Measurements from ENCODE around the gene TMEM63B. TPM values are rescaled to one million over a fixed set of nuclear protein-coding genes. Genes with fewer than 3 reads are reported as not detected.

Gene TMEM63B
- total and polyA plus RNA-seq, 9 of the 15 experiments (the other 6 are each of a cell fraction or from before 2014, with no cell fraction given) = 0.14 to 39.4 (median 14.4) TPM

GRCh38 chr6:44093750-44094402 lies 33.5 kb upstream of the TMEM63B start (continued):
- TF ChIP-seq MNT (conservative IDR thresholded peaks at IDR 0.05) = no peak
- TF ChIP-seq KHSRP (IDR thresholded peaks at IDR 0.05) = no peak
- TF ChIP-seq ZNF586 (CRISPR knock-in tag; conservative IDR thresholded peaks at IDR 0.05) = no peak
- no peak for TF ChIP-seq RNF2 (IDR thresholded peaks at IDR 0.05)

- Histone ChIP-seq H3K79me2 (ENCODE audit: control insufficient read depth, insufficient read depth, low read length) (no peaks in the 10 kb centered on the region), H2AFZ (ENCODE audit: low read depth, low read length) (no peak overlapping the region), H3K27ac (ENCODE audit: extremely low read depth, low read depth, low read length) (no peak overlapping the region), H3K27me3 (ENCODE audit: control insufficient read depth in 2 of 2, insufficient read depth in 2 of 2, low read length in 2 of 2) (no peaks in the 10 kb centered on the region), H3K9me3 (replicated peaks; ENCODE audit: control insufficient read depth, insufficient read depth, low read depth, low read length) (no peaks in the 10 kb centered on the region), H3K36me3 (ENCODE audit: control insufficient read depth, insufficient read depth, low read length) (peaks cover 53% of the 10 kb centered on the region; the same call in 2 of the 3 replicates), H3K4me3 (no peak overlapping the region), H3K9me1 (ENCODE audit: control insufficient read depth, insufficient read depth, low read length) (no peaks in the 10 kb centered on the region), H3K9ac (ENCODE audit: insufficient read depth in 1 of 2, low read depth in 2 of 2, low read length in 2 of 2) (no peak overlapping the region; a peak in 1 of 4 replicates), H4K20me1 (replicated peaks; ENCODE audit: control insufficient read depth, insufficient read depth, low read length) (peaks cover 6% of the 10 kb centered on the region; the same call in 1 of the 2 replicates), H3K4me1 (replicated peaks in 1 of 2; ENCODE audit: control insufficient read depth in 2 of 2, insufficient read depth in 2 of 2, low read length in 2 of 2) (peaks cover 0 to 4% of the 10 kb centered on the region in 2 experiments; a peak in 3 of 5 replicates), H3K4me2 (ENCODE audit: insufficient read depth, low read length) (no peak overlapping the region)
- ChIA-PET POLR2A (interaction anchor here (0.9 to 2.4 kb wide), 5 partner anchors 11 to 153 kb away, joined by 3 to 14 read pairs (median 3); partner anchors contain the start of gene HSP90AB1), CTCF (ENCODE audit: low intra/inter-chr PET ratio) (no interaction called here)
- BruUV-seq (replicated peaks) = no TSS peak
- DNase-seq (ENCODE audit: extremely low read depth in 1 of 4, low spot score in 3 of 4) = no peak
- intact Hi-C loops (cut with micrococcal nuclease) (loop anchor here (5.0 to 10.0 kb wide), 2 partner anchors 173 to 240 kb away; partner anchors contain the start of gene NFKBIE), in situ Hi-C loops (cut with MboI) (no loop called here)
- no peak for ATAC-seq
- 76% methylated on average over 10 of the region's 10 CpGs for WGBS (ENCODE audit: insufficient coverage, low coverage, missing lambda C conversion rate)
- FAIRE-seq = no peak
- TF ChIP-seq NR4A1 (CRISPR knock-in tag; IDR thresholded peaks at IDR 0.05) (no peak), NR4A1 (tag; IDR thresholded peaks at IDR 0.05) (no peak), KHSRP (IDR thresholded peaks at IDR 0.05) (no peak), PHF21A (IDR thresholded peaks at IDR 0.05; ENCODE audit: borderline replicate concordance, low read depth) (no peak), ZNF75A (CRISPR knock-in tag; IDR thresholded peaks at IDR 0.05) (no peak), RFX5 (IDR thresholded peaks at IDR 0.05; ENCODE audit: low read depth, low read length) (no peak), TGIF2 (CRISPR knock-in tag; IDR thresholded peaks at IDR 0.05) (no peak), KDM1A (IDR thresholded peaks at IDR 0.05) (peak; percentile 65 to 73; a peak in 3 of 4 replicates), MEIS2 (IDR thresholded peaks at IDR 0.05; ENCODE audit: partially characterized antibody) (peak; percentile 80)
- TF ChIP-seq, protein P1, sequence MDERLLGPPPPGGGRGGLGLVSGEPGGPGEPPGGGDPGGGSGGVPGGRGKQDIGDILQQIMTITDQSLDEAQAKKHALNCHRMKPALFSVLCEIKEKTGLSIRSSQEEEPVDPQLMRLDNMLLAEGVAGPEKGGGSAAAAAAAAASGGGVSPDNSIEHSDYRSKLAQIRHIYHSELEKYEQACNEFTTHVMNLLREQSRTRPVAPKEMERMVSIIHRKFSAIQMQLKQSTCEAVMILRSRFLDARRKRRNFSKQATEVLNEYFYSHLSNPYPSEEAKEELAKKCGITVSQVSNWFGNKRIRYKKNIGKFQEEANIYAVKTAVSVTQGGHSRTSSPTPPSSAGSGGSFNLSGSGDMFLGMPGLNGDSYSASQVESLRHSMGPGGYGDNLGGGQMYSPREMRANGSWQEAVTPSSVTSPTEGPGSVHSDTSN (CRISPR knock-in tag; IDR thresholded peaks at IDR 0.05; ENCODE audit: low read depth) = no peak
- TF ChIP-seq, protein P1 (tag; conservative IDR thresholded peaks at IDR 0.05; ENCODE audit: low read depth) = peak; percentile 60
- TF ChIP-seq, protein P2, sequence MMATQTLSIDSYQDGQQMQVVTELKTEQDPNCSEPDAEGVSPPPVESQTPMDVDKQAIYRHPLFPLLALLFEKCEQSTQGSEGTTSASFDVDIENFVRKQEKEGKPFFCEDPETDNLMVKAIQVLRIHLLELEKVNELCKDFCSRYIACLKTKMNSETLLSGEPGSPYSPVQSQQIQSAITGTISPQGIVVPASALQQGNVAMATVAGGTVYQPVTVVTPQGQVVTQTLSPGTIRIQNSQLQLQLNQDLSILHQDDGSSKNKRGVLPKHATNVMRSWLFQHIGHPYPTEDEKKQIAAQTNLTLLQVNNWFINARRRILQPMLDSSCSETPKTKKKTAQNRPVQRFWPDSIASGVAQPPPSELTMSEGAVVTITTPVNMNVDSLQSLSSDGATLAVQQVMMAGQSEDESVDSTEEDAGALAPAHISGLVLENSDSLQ (IDR thresholded peaks at IDR 0.05) = peak; percentile 47; the same call in 1 of the 2 replicates
These were observed 32.7 kb upstream of the TMEM63B start for GRCh38 chr6:44094403-44095242.
